ENCODE measurements around the gene NEUROG1. TPM values are rescaled to one million over a fixed set of nuclear protein-coding genes. Genes with fewer than 3 reads are reported as not detected.
"Not testable (repeated sequence)": the region's sequence is repeated elsewhere in the genome, so short reads cannot be mapped to it uniquely, and the experiment has no call there.

NEUROG1 gene
- total RNA-seq, 1 donor: not detected

- H3K4me3 ChIP-seq (ENCODE audit: low read length): no peak overlapping the region
- no peaks in the 10 kb centered on the region for H3K4me1 ChIP-seq (ENCODE audit: insufficient read depth, low read length)
- no peaks in the 10 kb centered on the region for H3K9me3 ChIP-seq (ENCODE audit: low read depth, low read length)
- peaks cover 90% of the 10 kb centered on the region for H3K27me3 ChIP-seq (ENCODE audit: insufficient read depth, low read length)
Measured at GRCh38 chr5:135534609-135535419, 950 bp downstream of the NEUROG1 start.

GRCh38 chr5:135533794-135534193 lies 2.0 kb downstream of the NEUROG1 start:
- Histone ChIP-seq H3K9me3 (ENCODE audit: low read depth, low read length) (no peaks in the 10 kb centered on the region), H3K4me1 (ENCODE audit: insufficient read depth, low read length) (no peaks in the 10 kb centered on the region), H3K27me3 (ENCODE audit: insufficient read depth, low read length) (peaks cover 90% of the 10 kb centered on the region), H3K4me3 (ENCODE audit: low read length) (no peak overlapping the region)

GRCh38 chr5:135533334-135533733 lies 2.4 kb downstream of the NEUROG1 start:
- no peaks in the 10 kb centered on the region for H3K4me1 ChIP-seq (ENCODE audit: insufficient read depth, low read length)
- no peak overlapping the region for H3K4me3 ChIP-seq (ENCODE audit: low read length)
- no peaks in the 10 kb centered on the region for H3K9me3 ChIP-seq (ENCODE audit: low read depth, low read length)
- peaks cover 87% of the 10 kb centered on the region for H3K27me3 ChIP-seq (ENCODE audit: insufficient read depth, low read length)

GRCh38 chr5:135529576-135529975 lies 6.2 kb downstream of the NEUROG1 start:
- H3K9me3 ChIP-seq (ENCODE audit: low read depth, low read length); H3K4me3 ChIP-seq (ENCODE audit: low read length); H3K4me1 ChIP-seq (ENCODE audit: insufficient read depth, low read length): not testable (repeated sequence)
- peaks cover 64% of the 10 kb centered on the region for H3K27me3 ChIP-seq (ENCODE audit: insufficient read depth, low read length)

GRCh38 chr5:135526924-135527323 lies 8.8 kb downstream of the NEUROG1 start:
- Histone ChIP-seq H3K4me3 (ENCODE audit: low read length) (no peak overlapping the region), H3K4me1 (ENCODE audit: insufficient read depth, low read length) (no peaks in the 10 kb centered on the region), H3K9me3 (ENCODE audit: low read depth, low read length) (no peaks in the 10 kb centered on the region), H3K27me3 (ENCODE audit: insufficient read depth, low read length) (peaks cover 48% of the 10 kb centered on the region)

GRCh38 chr5:135521964-135522363 lies 13.8 kb downstream of the NEUROG1 start:
- H3K27me3 ChIP-seq (ENCODE audit: insufficient read depth, low read length): peaks cover 53% of the 10 kb centered on the region
- H3K9me3 ChIP-seq (ENCODE audit: low read depth, low read length): no peaks in the 10 kb centered on the region
- H3K4me1 ChIP-seq (ENCODE audit: insufficient read depth, low read length): no peaks in the 10 kb centered on the region
- H3K4me3 ChIP-seq (ENCODE audit: low read length): no peak overlapping the region

- H3K9me3 ChIP-seq (ENCODE audit: low read depth, low read length): no peaks in the 10 kb centered on the region
- H3K27me3 ChIP-seq (ENCODE audit: insufficient read depth, low read length): peaks cover 40% of the 10 kb centered on the region
- H3K4me1 ChIP-seq (ENCODE audit: insufficient read depth, low read length): no peaks in the 10 kb centered on the region
- no peak overlapping the region for H3K4me3 ChIP-seq (ENCODE audit: low read length)
Measured at GRCh38 chr5:135517631-135518030, 18.1 kb downstream of the NEUROG1 start.

- no peaks in the 10 kb centered on the region for H3K9me3 ChIP-seq (ENCODE audit: low read depth, low read length)
- H3K27me3 ChIP-seq (ENCODE audit: insufficient read depth, low read length): peaks cover 42% of the 10 kb centered on the region
- H3K4me1 ChIP-seq (ENCODE audit: insufficient read depth, low read length): no peaks in the 10 kb centered on the region
- H3K4me3 ChIP-seq (ENCODE audit: low read length): no peak overlapping the region
Measured at GRCh38 chr5:135514116-135514515, 21.6 kb downstream of the NEUROG1 start.

GRCh38 chr5:135511761-135512575 lies 23.8 kb downstream of the NEUROG1 start:
- Histone ChIP-seq H3K9me3 (ENCODE audit: low read depth, low read length) (no peaks in the 10 kb centered on the region), H3K4me3 (ENCODE audit: low read length) (no peak overlapping the region), H3K27me3 (ENCODE audit: insufficient read depth, low read length) (peaks cover 49% of the 10 kb centered on the region), H3K4me1 (ENCODE audit: insufficient read depth, low read length) (no peaks in the 10 kb centered on the region)

- Histone ChIP-seq H3K27me3 (ENCODE audit: insufficient read depth, low read length) (peaks cover 45% of the 10 kb centered on the region), H3K4me3 (ENCODE audit: low read length) (no peak overlapping the region), H3K4me1 (ENCODE audit: insufficient read depth, low read length) (no peaks in the 10 kb centered on the region), H3K9me3 (ENCODE audit: low read depth, low read length) (no peaks in the 10 kb centered on the region)
Measured at GRCh38 chr5:135509995-135510394, 25.8 kb downstream of the NEUROG1 start.

- H3K9me3 ChIP-seq (ENCODE audit: low read depth, low read length): no peaks in the 10 kb centered on the region
- no peak overlapping the region for H3K4me3 ChIP-seq (ENCODE audit: low read length)
- peaks cover 49% of the 10 kb centered on the region for H3K27me3 ChIP-seq (ENCODE audit: insufficient read depth, low read length)
- no peaks in the 10 kb centered on the region for H3K4me1 ChIP-seq (ENCODE audit: insufficient read depth, low read length)
Measured at GRCh38 chr5:135508496-135509005, 27.2 kb downstream of the NEUROG1 start.

- Histone ChIP-seq H3K27me3 (ENCODE audit: insufficient read depth, low read length) (peaks cover 54% of the 10 kb centered on the region), H3K4me3 (ENCODE audit: low read length) (no peak overlapping the region), H3K4me1 (ENCODE audit: insufficient read depth, low read length) (no peaks in the 10 kb centered on the region), H3K9me3 (ENCODE audit: low read depth, low read length) (no peaks in the 10 kb centered on the region)
Measured at GRCh38 chr5:135505973-135506372, 29.8 kb downstream of the NEUROG1 start.

GRCh38 chr5:135504376-135504775 lies 31.4 kb downstream of the NEUROG1 start:
- no peaks in the 10 kb centered on the region for H3K9me3 ChIP-seq (ENCODE audit: low read depth, low read length)
- H3K4me1 ChIP-seq (ENCODE audit: insufficient read depth, low read length): no peaks in the 10 kb centered on the region
- H3K4me3 ChIP-seq (ENCODE audit: low read length): no peak overlapping the region
- peaks cover 38% of the 10 kb centered on the region for H3K27me3 ChIP-seq (ENCODE audit: insufficient read depth, low read length)

- Histone ChIP-seq H3K4me1 (ENCODE audit: insufficient read depth, low read length) (no peaks in the 10 kb centered on the region), H3K9me3 (ENCODE audit: low read depth, low read length) (no peaks in the 10 kb centered on the region), H3K4me3 (ENCODE audit: low read length) (no peak overlapping the region), H3K27me3 (ENCODE audit: insufficient read depth, low read length) (peaks cover 33% of the 10 kb centered on the region)
Measured at GRCh38 chr5:135503871-135504270, 31.9 kb downstream of the NEUROG1 start.

GRCh38 chr5:135502836-135503520 lies 32.8 kb downstream of the NEUROG1 start:
- Histone ChIP-seq H3K4me1 (ENCODE audit: insufficient read depth, low read length) (no peaks in the 10 kb centered on the region), H3K27me3 (ENCODE audit: insufficient read depth, low read length) (peaks cover 30% of the 10 kb centered on the region), H3K9me3 (ENCODE audit: low read depth, low read length) (no peaks in the 10 kb centered on the region), H3K4me3 (ENCODE audit: low read length) (no peak overlapping the region)
